ENCODE results near the gene FAM20C. TPM values are rescaled to one million over a fixed set of nuclear protein-coding genes. Genes with fewer than 3 reads are reported as not detected.

The FAM20C gene
- total RNA-seq, 1 experiment from 2014 or later = 62.4 TPM

- ATAC-seq (no peak), DNase-seq (ENCODE audit: low read depth, low spot score) (no peak)
- CTCF ChIA-PET = no interaction called here
- Histone ChIP-seq H3K27ac (ENCODE audit: low read length) (0 out of 2 replicates have a peak overlapping the region, but pooled peaks have one; percentile 36), H3K4me1 (ENCODE audit: control insufficient read depth, insufficient read depth, low read length) (peaks cover 54% of the 10 kb centered on the region), H3K36me3 (ENCODE audit: control insufficient read depth, insufficient read depth, low read length) (no peaks in the 10 kb centered on the region), H3K27me3 (ENCODE audit: control insufficient read depth, insufficient read depth, low read length) (no peaks in the 10 kb centered on the region), H3K9me3 (ENCODE audit: control insufficient read depth, insufficient read depth, low read depth, low read length) (no peaks in the 10 kb centered on the region), H3K4me3 (ENCODE audit: low read depth in 2 of 2, low read length in 2 of 2) (no peak overlapping the region)
- intact Hi-C loops (cut with micrococcal nuclease; ENCODE audit: unreplicated experiment) (no loop called here), in situ Hi-C loops (cut with HindIII; ENCODE audit: low pct_unique_long_range_greater_than_20kb, low sequenced_read_pairs) (no loop called here)
- TF ChIP-seq REST (IDR thresholded peaks at IDR 0.05; ENCODE audit: insufficient read depth in 1 of 2, low read depth in 2 of 2, low read length in 1 of 2) (no peak), TCF7L2 (IDR thresholded peaks at IDR 0.05; ENCODE audit: low read depth, low read length) (no peak), CTCF (IDR thresholded peaks at IDR 0.05) (no peak; the same call in 1 of the 2 replicates), SIN3A (IDR thresholded peaks at IDR 0.05; ENCODE audit: borderline replicate concordance, insufficient read depth, low read depth, low read length) (no peak), POLR2AphosphoS5 (IDR thresholded peaks at IDR 0.05; ENCODE audit: low read depth, low read length) (no peak)
- BruUV-seq (replicated peaks) = no TSS peak
- POLR2A ChIA-PET = no interaction called here
Observed at GRCh38 chr7:231030-231857, 38.9 kb downstream of the FAM20C start.

GRCh38 chr7:231858-232246, 39.5 kb downstream of the FAM20C start:
- H3K27ac ChIP-seq (ENCODE audit: low read length) = peak overlapping the region; percentile 86; the same call in 1 of the 2 replicates
- H3K9me3 ChIP-seq (ENCODE audit: control insufficient read depth, insufficient read depth, low read depth, low read length) = no peaks in the 10 kb centered on the region
- ChIA-PET CTCF (no interaction called here), POLR2A (no interaction called here)
- intact Hi-C loops (cut with micrococcal nuclease; ENCODE audit: unreplicated experiment) = no loop called here
- no peak overlapping the region for H3K4me3 ChIP-seq (ENCODE audit: low read depth in 2 of 2, low read length in 2 of 2)
- H3K4me1 ChIP-seq (ENCODE audit: control insufficient read depth, insufficient read depth, low read length) = peaks cover 60% of the 10 kb centered on the region
- ATAC-seq (no peak), DNase-seq (ENCODE audit: low read depth, low spot score) (no peak)
- BruUV-seq (replicated peaks) = no TSS peak
- H3K36me3 ChIP-seq (ENCODE audit: control insufficient read depth, insufficient read depth, low read length) = no peaks in the 10 kb centered on the region
- no peaks in the 10 kb centered on the region for H3K27me3 ChIP-seq (ENCODE audit: control insufficient read depth, insufficient read depth, low read length)
- TF ChIP-seq POLR2AphosphoS5 (IDR thresholded peaks at IDR 0.05; ENCODE audit: low read depth, low read length) (no peak), SIN3A (IDR thresholded peaks at IDR 0.05; ENCODE audit: borderline replicate concordance, insufficient read depth, low read depth, low read length) (no peak), CTCF (IDR thresholded peaks at IDR 0.05) (no peak), REST (IDR thresholded peaks at IDR 0.05; ENCODE audit: insufficient read depth in 1 of 2, low read depth in 2 of 2, low read length in 1 of 2) (no peak), TCF7L2 (IDR thresholded peaks at IDR 0.05; ENCODE audit: low read depth, low read length) (no peak)
- in situ Hi-C loops (cut with HindIII; ENCODE audit: low pct_unique_long_range_greater_than_20kb, low sequenced_read_pairs) = no loop called here

Measured in Panc1 (cell line).